ENCODE results near the gene DIS3L2.
"Not testable (repeated sequence)": the region's sequence is repeated elsewhere in the genome, so short reads cannot be mapped to it uniquely, and the experiment has no call there.

DIS3L2 gene

GRCh38 chr2:232013701-232014353 lies 52.3 kb downstream of the DIS3L2 start:
- peak in 1 of 2 donors; percentile 52 for DNase-seq

- DNase-seq = no peak
These were observed 53.2 kb downstream of the DIS3L2 start for GRCh38 chr2:232014681-232015080.

DNA sequence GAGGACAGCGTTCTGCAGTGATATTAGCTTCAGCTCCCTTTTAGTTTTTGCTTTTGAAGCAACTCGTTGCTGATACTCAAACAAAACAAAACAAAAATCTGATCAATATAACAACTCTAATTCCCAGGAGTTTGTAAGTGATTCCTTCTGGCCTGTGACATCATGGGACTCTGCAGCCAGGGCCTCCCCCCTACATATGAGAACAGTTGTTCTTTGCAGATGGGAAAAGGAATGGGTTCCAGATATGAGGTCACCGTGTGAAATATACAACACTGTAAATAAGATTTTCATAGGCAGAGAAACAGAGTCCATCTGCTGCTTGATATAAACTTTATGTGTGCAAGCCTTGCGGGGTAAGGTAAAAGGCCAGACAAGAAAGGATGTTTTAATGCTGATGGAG lies 56.7 kb downstream of the DIS3L2 start:
- DNase-seq = no peak

- no peak for DNase-seq
These were observed 61.2 kb downstream of the DIS3L2 start for GRCh38 chr2:232022718-232023117.

GRCh38 chr2:232023426-232023825 lies 61.9 kb downstream of the DIS3L2 start:
- no peak for DNase-seq

DNA sequence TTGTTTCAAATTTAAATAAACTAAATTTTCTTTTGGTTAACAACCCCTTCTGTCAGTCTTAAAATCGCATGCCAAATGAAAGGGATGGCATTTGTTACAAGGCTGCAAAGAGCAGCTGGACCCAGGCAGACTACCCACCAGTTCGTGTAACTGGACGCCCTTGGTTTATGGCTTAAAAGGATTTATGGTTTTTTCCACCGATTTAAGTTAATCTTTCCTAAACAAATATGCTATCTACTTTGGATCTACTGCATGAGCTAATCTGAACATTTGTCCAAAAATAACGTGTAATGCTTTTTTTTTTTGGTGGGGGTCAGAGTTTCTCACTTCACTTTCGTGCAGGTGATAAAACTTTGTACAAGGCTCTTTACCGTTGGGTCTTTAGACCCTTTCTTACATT lies 62.9 kb downstream of the DIS3L2 start:
- no peak for DNase-seq

- DNase-seq = no peak
These were observed 65.4 kb downstream of the DIS3L2 start for GRCh38 chr2:232026910-232027309.

DNA sequence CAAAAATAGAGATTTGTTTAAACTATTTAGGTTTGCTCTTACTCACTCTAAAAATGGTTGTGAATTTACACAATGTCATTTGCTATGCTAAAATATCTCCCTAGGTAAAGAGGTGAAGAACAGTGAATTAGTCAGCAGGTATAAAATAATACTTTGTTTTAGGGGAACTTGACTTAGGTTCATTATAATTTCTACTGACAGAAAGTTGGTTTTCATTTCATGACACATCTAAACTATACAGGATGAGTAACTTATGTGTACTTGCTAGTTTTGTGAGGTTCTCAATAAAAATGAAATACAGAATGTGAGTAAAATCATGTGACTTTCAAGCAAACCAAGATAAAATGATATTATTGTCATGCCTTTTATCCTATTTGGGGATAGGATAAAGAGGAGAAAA lies 66.0 kb downstream of the DIS3L2 start:
- DNase-seq = no peak

- no peak for DNase-seq
These were observed 66.6 kb downstream of the DIS3L2 start for GRCh38 chr2:232028071-232028470.

- no peak for DNase-seq
These were observed 67.1 kb downstream of the DIS3L2 start for GRCh38 chr2:232028631-232029030.

GRCh38 chr2:232029346-232029745 lies 67.8 kb downstream of the DIS3L2 start:
- DNase-seq = no peak

DNA sequence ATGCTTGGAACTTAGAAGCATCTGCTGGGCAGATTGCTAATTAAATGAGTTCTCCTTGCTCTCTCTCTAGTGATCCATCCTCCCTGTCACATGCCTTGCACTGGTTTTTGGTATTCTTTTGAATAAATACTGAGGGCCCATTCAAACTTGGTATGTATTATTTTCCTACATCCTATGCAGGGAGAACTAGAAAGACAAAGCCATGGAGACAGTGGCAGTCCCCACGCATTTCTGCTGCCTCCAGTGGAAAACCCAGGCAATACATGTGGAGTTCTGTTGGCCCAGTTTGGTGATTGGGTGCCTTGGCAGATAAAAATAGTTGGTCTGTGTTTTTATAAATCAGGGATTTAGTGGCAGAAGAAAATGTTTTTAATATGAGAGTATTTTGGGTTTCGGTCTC lies 68.7 kb downstream of the DIS3L2 start:
- DNase-seq = no peak

GRCh38 chr2:232035292-232035691 lies 73.8 kb downstream of the DIS3L2 start:
- DNase-seq = not testable (repeated sequence)

DNA sequence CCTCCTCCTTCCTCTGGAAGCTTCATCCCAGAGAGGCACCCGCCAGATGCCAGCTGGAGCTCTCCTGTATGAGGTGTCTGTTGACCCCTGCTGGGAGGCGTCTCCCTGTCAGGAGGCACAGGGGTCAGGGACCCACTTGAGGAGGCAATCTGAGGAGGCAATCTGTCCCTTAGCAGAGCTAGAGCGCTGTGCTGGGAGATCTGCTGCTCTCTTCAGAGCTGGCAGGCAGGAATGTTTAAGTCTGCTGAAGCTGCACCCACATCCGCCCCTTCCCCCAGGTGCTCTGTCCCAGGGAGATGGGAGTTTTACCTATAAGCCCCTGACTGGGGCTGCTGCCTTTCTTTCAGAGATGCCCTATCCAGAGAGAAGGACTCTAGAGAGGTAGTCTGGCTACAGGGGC lies 75.4 kb downstream of the DIS3L2 start:
- not testable (repeated sequence) for DNase-seq

- DNase-seq = no peak
These were observed 76.9 kb downstream of the DIS3L2 start for GRCh38 chr2:232038251-232038880.

GRCh38 chr2:232038881-232039485 lies 77.5 kb downstream of the DIS3L2 start:
- no peak for DNase-seq

DNA sequence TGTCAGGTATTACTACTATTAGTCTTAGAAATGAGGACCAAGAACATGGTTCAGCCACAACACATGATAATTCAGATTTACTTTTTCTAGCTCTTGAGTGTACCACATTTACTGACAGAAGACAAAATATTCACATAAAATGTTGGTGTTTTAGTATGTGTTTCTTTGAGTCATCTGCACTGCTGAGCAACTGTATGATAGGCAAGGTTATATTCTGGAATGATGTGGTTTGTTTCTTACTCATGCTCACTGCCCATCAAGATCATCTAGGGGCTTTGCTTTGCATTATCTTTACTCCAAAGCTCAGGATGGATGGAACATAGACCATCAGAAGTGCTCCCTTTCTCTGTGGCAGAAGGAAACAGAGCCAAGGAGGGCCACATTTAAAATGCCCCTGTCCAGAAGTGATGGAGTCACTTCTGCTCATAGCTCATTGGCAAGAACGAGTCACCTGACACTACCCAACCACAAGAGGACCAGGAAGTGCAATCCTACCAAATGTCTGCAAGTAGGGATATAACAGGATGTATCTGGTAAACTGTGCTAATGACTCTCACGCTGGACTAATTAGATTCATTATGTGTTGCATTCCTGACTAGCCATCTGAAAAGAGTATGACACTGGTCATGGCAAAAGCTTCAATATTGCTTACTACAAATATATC lies 81.5 kb downstream of the DIS3L2 start:
- DNase-seq = no peak

- no peak for DNase-seq
These were observed 82.5 kb downstream of the DIS3L2 start for GRCh38 chr2:232043966-232044365.

DNA sequence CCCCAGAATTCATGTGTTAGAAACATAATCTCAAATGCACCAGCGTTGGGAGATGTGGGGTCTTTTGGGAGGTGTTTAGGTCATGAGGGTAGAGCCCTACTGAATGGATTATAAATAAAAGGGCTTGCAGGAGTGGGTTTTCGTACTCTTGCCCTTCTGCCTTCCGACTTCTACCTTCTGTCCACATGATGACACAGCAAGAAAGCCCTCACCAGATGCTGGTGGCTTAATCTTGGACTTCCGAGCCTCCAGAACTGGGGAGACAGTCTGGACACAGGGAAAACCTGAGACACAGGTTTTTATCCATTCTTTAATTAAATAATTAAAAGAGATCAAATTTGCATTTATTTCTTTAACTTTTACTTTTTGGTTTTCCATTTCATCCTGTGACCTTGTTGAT lies 87.8 kb downstream of the DIS3L2 start:
- DNase-seq = no peak

DNA sequence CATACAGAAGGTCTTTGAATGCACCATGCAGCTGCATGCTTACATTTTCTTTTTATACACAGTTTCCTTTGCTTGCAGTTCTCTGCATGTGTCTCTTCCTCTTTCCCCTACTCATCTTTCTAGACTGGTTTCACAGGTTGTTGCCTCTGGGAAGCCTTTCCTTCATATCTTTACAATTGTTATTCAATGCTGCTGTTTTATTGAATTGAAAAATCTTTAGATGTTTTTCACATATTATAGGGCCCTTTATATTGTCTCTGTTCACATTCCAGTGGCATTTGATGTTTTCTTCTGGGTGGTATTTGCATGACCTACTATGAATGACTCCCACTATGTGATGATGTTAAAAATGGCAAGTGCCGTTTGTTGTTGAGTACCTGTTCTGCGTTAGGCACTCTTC lies 91.1 kb downstream of the DIS3L2 start:
- no peak for DNase-seq

- no peak for DNase-seq
These were observed 92.3 kb downstream of the DIS3L2 start for GRCh38 chr2:232053777-232054176.

GRCh38 chr2:232058063-232058877 lies 96.8 kb downstream of the DIS3L2 start:
- DNase-seq = no peak

- DNase-seq = no peak
These were observed 97.4 kb downstream of the DIS3L2 start for GRCh38 chr2:232058931-232059330.
